Stomach (tissue), 4 donors: ENCODE results near the gene INO80.

Experiments used
- CTCF ChIP-seq, 7 experiments: fragments of 450-650 bp in 4 of 7; fragments of 200-600 bp in 3 of 7; sonication (generic) in 3 of 7; IDR thresholded peaks; one replicate each; pipeline ENCODE4 v1.5.1; 2016 to 2019; ENCODE audit warnings: antibody characterized with exemption in 7 of 7, control low read depth in 2 of 7, mild to moderate bottlenecking in 1 of 7
- POLR2A ChIP-seq, 4 donors: fragments of 450-650 bp; IDR thresholded peaks; one replicate each; pipeline ENCODE4 v1.6.1; 2016; ENCODE audit warnings: antibody characterized with exemption in 4 of 4, control low read depth in 2 of 4, mild to moderate bottlenecking in 1 of 4, moderate library complexity in 1 of 4

GRCh38 chr15:41028853-41029252 is 87.2 kb downstream of the INO80 start:
- TF ChIP-seq CTCF (IDR thresholded peaks at IDR 0.05) (no peak), POLR2A (IDR thresholded peaks at IDR 0.05) (no peak)
